ENCODE data around the gene UXS1.

GRCh38 chr2:106124905-106125549 is 69.1 kb downstream of the UXS1 start:
- no peak for TF ChIP-seq CTCF (IDR thresholded peaks at IDR 0.05)
- TF ChIP-seq POLR2A (IDR thresholded peaks at IDR 0.05) = no peak
- peak in 1 of 2 donors; percentile 82 for TF ChIP-seq POLR2AphosphoS5 (IDR thresholded peaks at IDR 0.05; ENCODE audit: insufficient read depth in 1 of 2, low read depth in 1 of 2)
